Choroid plexus epithelial cell (primary cell): Measurements from ENCODE around the gene KAT5.
"Not testable (repeated sequence)": the region's sequence is repeated elsewhere in the genome, so short reads cannot be mapped to it uniquely, and the experiment has no call there.

Experiments used
- DNase-seq: peaks from one replicate; pipeline ENCODE4 v3.0.0-alpha.2; 2010; ENCODE audit warnings: low read depth
- H3K4me3 ChIP-seq: 2 replicates; pipeline ENCODE4 v1.5.1; 2011; ENCODE audit warnings: low read depth, mild to moderate bottlenecking, control low read depth, low read length, moderate library complexity
- TF ChIP-seq, protein P1 (sequence below): conservative IDR thresholded peaks from 2 replicates; pipeline ENCODE4 v1.5.1; 2011; ENCODE audit warnings: low read depth, mild to moderate bottlenecking, control low read depth, inconsistent platforms, low read length, moderate library complexity

KAT5 gene

DNA sequence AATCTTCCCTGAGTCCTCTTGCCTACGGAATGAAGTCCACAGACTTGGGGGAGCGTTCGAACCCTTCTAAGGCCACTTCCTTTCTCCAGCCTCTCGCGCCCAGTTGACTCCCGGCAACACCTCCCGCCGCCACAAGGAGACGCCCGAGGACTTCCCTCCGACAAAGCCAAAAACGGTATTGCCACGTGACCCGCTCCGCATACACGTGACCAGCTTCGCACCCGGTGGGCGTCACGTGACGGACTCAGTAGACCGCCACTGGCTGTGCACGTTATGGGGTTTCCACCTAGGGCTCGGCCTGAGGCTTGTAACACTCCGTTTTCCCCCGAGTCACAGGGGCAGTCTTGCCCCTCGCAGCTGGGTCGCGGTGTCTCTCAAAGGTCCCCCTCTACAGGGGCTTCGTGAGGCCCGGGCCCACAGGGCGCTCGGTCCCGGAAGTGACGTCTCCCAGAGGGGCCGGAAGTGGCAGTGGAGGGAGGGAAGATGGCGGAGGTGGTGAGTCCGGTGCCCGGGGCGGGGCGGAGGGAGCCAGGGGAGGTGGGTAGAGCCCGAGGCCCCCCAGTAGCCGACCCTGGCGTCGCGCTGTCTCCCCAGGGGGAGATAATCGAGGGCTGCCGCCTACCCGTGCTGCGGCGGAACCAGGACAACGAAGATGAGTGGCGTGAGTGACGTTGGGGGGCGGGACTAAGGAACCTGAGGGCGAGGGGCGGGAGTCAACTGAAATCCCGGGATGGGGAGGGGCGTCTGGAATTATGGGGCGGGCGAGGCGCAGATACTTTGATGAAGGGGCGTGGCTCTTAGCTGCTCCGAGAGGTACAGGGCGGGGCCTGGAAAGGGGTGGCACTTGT lies at the start of gene KAT5:
TSS of gene KAT5 (plus strand) at position 468 of the 848 bp plus-strand sequence. CDS start at position 484, 16 bp downstream.
- TF ChIP-seq, protein P1, sequence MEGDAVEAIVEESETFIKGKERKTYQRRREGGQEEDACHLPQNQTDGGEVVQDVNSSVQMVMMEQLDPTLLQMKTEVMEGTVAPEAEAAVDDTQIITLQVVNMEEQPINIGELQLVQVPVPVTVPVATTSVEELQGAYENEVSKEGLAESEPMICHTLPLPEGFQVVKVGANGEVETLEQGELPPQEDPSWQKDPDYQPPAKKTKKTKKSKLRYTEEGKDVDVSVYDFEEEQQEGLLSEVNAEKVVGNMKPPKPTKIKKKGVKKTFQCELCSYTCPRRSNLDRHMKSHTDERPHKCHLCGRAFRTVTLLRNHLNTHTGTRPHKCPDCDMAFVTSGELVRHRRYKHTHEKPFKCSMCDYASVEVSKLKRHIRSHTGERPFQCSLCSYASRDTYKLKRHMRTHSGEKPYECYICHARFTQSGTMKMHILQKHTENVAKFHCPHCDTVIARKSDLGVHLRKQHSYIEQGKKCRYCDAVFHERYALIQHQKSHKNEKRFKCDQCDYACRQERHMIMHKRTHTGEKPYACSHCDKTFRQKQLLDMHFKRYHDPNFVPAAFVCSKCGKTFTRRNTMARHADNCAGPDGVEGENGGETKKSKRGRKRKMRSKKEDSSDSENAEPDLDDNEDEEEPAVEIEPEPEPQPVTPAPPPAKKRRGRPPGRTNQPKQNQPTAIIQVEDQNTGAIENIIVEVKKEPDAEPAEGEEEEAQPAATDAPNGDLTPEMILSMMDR, result peak; percentile 98
- peak within 1 kb of the TSS; percentile 88 for H3K4me3 ChIP-seq
- DNase-seq, result peak; percentile 99

DNA sequence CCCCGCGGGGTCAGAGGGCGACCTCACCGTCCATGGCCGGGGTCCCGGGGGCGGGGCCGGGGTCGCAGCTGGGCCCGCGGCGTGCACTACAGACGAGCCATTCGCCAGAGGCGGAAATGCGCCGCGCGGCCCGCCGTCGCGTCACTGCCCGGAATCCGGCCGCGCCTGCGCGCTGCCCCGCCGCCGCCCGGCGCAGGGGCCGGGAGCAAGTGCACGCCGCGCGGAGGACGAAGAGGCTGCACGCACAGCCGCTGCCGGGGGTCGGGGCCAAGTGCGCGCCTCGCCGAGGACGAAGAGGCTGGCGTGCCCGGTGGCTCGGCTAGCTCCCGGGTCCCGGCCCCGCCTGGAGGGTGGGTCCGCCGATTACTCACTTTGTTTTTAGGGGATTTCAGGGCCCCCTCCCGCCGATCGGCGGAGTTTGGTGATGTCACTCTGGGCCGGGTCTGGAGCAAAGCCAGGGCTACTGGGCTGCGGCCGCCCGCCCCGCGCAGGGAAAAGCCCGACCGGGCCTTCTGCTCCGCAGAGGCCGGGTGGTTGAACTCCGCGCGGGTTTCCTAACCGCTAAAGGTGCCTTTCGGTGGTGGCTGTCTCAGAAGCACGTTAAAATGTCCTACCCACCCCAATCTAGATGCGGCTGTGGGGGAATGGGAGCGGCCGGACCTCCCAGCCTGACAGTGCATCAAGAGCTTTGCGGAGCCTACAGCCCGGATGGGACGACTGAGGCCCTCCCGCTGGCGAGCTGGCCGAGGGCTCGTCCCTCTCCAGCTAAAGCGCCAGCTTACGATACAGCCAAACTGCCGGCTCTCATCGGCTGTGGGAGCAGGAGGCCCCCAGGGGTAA lies 49.0 kb upstream of the KAT5 start, which contains the start of gene RELA:
TSS of gene RELA (minus strand) at position 118 of the 840 bp plus-strand sequence. CDS start at position 34, 84 bp downstream.
- TF ChIP-seq, protein P1, result no peak
- H3K4me3 ChIP-seq, result peak within 1 kb of the TSS; percentile 84
- DNase-seq, result peak; percentile 93

DNA sequence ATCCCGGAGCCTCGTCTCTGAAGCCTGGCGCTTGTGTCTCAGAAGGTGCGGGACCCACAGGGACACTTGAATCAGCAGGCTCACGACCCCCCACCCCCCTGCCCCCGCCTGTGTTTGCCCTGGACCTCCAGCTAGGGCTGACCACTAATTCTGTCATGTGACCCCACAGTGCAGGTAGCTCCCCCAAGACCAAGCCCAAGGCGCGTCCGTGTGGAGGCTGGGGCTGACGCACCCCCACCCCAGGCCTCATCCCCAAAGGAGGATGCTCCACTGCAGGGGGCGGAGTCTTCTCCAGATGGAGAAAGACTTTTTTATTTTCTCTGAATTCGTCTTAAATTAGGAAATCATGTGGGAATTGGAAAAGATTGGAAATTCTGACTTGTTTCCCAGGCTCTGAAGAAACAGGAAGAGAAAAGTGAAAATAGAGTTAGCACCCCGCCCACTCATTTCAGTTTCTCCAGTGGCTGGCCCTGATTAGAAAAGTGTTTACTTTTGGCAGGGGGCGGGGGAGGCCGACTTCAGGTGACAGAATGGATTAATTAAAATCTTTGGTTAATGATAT lies 48.3 kb upstream of the KAT5 start:
- peak; percentile 51 for DNase-seq
- TF ChIP-seq, protein P1, result no peak

DNA sequence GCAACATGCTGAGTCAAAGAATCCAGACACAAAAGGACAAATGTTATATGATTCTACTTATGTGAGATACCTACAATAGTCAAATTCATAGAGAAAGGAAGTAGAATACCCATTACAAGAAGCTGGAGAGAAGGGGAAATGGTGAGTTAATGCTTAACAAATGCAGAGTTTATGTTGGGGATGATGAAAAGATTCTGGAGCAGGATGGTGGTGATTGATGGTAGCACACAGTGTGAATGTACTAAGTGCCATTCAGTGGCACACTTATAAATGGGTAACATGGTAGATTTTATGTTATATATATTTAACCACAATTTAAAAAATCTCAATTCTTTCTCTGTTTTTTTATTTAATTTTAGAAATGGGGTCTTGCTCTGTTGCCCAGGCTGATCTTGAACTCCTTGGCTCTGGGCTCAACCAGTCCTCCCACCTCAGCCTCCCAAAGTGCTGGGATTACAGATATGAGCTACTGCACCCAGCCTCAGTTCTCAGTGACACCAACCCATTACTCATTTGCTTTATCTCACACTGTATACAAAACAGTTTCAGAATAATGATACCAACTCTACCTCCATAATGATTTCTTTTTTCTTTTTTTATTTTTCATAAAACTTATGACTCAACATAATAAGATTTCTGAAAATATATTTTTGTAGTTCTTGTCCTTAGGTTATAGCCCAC lies 39.7 kb upstream of the KAT5 start:
- H3K4me3 ChIP-seq, result no peak overlapping the region
- TF ChIP-seq, protein P1, result no peak
- DNase-seq, result no peak

More for the DNA sequence above, 48.3 kb upstream of the KAT5 start:
- peak overlapping the region; percentile 84 for H3K4me3 ChIP-seq

DNA sequence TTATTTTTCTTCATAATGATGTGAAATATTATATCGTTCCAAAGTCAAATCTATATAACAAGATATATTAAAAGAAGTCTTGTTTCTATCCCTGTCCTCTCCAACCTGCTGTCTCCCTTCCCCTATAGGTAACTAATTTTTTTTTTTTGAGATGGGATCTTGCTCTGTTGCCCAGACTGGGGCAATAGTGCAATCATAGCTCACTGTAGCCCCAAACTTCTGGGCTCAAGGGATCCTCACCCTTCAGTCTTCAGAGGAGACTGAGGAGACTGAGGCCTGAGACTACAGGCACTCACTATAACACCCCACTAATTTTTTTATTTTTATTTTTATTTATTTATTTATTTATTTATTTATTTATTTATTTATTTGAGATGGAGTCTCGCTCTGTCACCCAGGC lies 39.1 kb upstream of the KAT5 start:
- no peak for DNase-seq
- TF ChIP-seq, protein P1, result no peak
- no peak overlapping the region for H3K4me3 ChIP-seq

DNA sequence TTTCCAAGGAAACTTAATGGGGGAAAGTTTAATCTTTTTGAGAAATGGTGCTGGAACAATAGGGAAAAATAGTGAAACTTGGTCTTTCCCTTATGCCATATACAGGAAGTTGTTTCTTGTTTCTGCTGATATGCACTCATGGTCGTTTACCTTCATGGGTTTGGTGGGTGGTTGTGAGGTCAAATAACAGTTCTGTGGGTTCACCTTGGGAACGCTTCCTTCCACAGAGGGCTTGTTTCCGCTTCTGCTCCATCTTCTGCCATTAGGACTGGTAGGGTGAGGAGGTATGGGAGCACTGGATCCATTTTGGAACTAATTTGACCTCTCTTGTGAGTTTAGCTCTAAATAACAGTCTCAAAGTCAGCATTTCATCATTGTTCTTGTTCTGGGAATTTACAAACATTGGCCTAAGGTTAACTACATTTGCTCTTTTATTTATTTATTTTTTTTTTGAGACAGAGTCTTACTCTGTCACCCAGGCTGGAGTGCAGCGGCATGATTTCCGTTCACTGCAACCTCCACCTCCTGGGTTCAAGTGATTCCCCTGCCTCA lies 31.8 kb upstream of the KAT5 start:
- TF ChIP-seq, protein P1, result no peak
- no peak for DNase-seq
- no peak overlapping the region for H3K4me3 ChIP-seq

DNA sequence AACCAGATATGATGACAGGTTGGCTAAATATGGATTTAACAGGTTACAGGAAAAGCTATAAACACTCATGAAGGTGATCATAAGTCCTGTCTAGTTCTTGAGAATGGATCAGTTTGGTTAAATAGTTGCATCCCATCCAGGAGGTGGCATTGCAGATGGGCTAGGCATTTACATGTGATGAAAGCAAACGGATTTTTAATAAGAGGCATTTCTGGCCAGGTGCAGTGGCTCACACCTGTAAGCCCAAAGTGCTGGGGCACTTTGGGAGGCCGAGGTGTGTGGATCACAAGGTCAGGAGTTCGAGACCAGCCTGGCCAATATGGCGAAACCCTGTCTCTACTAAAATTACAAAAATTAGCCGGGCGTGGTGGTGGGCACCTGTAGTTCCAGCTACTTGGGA lies 28.6 kb upstream of the KAT5 start:
- DNase-seq, H3K4me3 ChIP-seq: not testable (repeated sequence)
